Spleen (tissue), 7 donors: Measurements from ENCODE around the gene FOXL3.
"Not testable (repeated sequence)": the region's sequence is repeated elsewhere in the genome, so short reads cannot be mapped to it uniquely, and the experiment has no call there.

Source experiments
- CTCF ChIP-seq, 11 experiments: fragments of 200-600 bp in 7 of 11; fragments of 450-650 bp in 4 of 11; sonication (generic) in 4 of 11; IDR thresholded peaks in 8 of 11; conservative IDR thresholded peaks in 3 of 11; 1 replicate in 7 of 11; 2 replicates in 4 of 11; pipeline versions ENCODE4 v1.4.0 to v1.8.0; 2016 to 2021; ENCODE audit warnings: antibody characterized with exemption in 11 of 11, inconsistent platforms in 4 of 11, mild to moderate bottlenecking in 1 of 11
- POLR2A ChIP-seq, 3 donors: fragments of 450-650 bp; IDR thresholded peaks; one replicate each; pipeline ENCODE4 v1.5.1; 2017; ENCODE audit warnings: antibody characterized with exemption in 3 of 3, mild to moderate bottlenecking in 1 of 3
- donor health status: DM: no; HTN: no; CAD: no; lungs with moderate emphysema.
- donor health status: DM: no; HTN: no; CAD: no.
- donor health status: DM: no; HTN: no; CAD: no.

- not testable (repeated sequence) for TF ChIP-seq CTCF (IDR thresholded peaks at IDR 0.05 in 8 of 11, conservative IDR thresholded peaks at IDR 0.05 in 3 of 11); POLR2A (IDR thresholded peaks at IDR 0.05)
These were observed 7.2 kb downstream of the FOXL3 start for GRCh38 chr7:297141-297540.
